Muscle layer of duodenum (tissue), 2 donors: Measurements from ENCODE around the gene DCBLD1.

Experiments
- H3K27ac ChIP-seq: one replicate; pipeline ENCODE4 v1.7.0; 2013; ENCODE audit warnings: mild to moderate bottlenecking, low read length
- H3K27me3 ChIP-seq: one replicate; pipeline ENCODE4 v1.7.0; 2013; ENCODE audit warnings: low read depth, mild to moderate bottlenecking, control low read depth, low read length
- H3K36me3 ChIP-seq, 2 donors: one replicate each; pipeline ENCODE4 v1.7.0; 2013; ENCODE audit warnings: low read length in 2 of 2, control low read depth in 1 of 2, mild to moderate bottlenecking in 1 of 2; ENCODE audit not compliant: insufficient read depth in 2 of 2, control insufficient read depth in 1 of 2
- H3K4me1 ChIP-seq, 2 donors: one replicate each; pipeline ENCODE4 v1.7.0; 2013; ENCODE audit warnings: low read length in 2 of 2, mild to moderate bottlenecking in 2 of 2, control low read depth in 1 of 2, moderate library complexity in 1 of 2; ENCODE audit not compliant: insufficient read depth in 2 of 2, control insufficient read depth in 1 of 2
- H3K4me3 ChIP-seq, 2 donors: one replicate each; pipeline ENCODE4 v1.7.0; 2013; ENCODE audit warnings: low read length in 2 of 2, low read depth in 1 of 2, mild to moderate bottlenecking in 1 of 2
- H3K9me3 ChIP-seq, 2 donors: one replicate each; pipeline ENCODE4 v1.7.0; 2013; ENCODE audit warnings: low read length in 2 of 2, control low read depth in 1 of 2, mild to moderate bottlenecking in 1 of 2; ENCODE audit not compliant: control insufficient read depth in 1 of 2
- donor health status: healthy.

DCBLD1 gene

DNA sequence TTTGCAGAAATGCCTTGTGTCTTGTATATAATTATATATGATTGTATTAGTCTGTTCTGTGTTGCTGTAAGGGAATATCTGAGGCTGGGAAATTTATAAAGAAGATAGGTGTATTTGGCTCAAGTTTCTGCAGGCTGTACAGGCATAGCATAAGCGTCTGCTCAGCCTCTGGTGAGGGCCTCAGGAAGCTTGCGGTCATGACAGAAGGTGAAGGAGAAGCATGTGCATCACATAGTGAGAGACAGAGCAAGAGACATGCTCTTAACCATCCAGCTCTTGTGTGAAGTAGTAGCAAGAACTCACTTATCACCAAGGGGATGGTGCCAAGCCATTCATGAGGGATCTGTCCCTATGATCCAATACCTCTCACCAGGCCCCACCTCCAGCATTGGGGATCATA lies 6.5 kb downstream of the DCBLD1 start:
- Histone ChIP-seq H3K36me3 (no peaks in the 10 kb centered on the region), H3K27me3 (no peaks in the 10 kb centered on the region), H3K4me3 (no peak overlapping the region), H3K27ac (no peak overlapping the region), H3K9me3 (no peaks in the 10 kb centered on the region), H3K4me1 (peaks cover 0 to 2% of the 10 kb centered on the region in 2 donors)

DNA sequence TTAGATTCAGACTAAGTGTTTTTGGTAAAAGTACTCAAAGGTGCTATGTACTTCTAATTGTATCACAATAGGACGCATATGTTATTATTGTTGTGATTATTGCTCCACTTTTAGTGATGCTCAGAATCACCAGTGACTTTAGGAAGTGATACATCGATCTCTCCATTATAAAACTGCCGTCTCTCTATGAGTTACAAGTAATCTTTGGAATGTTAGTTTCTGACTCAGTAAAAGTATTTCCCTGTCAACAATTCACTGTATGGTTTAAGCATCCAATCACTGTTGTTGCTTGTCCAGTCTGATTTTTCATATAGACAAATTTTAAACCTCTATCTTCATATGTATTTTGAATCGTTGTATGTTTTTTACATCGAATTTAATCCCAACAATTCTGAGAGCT lies 9.4 kb downstream of the DCBLD1 start:
- H3K4me1 ChIP-seq = peaks cover 5 to 9% of the 10 kb centered on the region in 2 donors
- H3K4me3 ChIP-seq = no peak overlapping the region
- H3K27ac ChIP-seq = no peak overlapping the region
- H3K9me3 ChIP-seq = no peaks in the 10 kb centered on the region
- H3K27me3 ChIP-seq = no peaks in the 10 kb centered on the region
- no peaks in the 10 kb centered on the region for H3K36me3 ChIP-seq

DNA sequence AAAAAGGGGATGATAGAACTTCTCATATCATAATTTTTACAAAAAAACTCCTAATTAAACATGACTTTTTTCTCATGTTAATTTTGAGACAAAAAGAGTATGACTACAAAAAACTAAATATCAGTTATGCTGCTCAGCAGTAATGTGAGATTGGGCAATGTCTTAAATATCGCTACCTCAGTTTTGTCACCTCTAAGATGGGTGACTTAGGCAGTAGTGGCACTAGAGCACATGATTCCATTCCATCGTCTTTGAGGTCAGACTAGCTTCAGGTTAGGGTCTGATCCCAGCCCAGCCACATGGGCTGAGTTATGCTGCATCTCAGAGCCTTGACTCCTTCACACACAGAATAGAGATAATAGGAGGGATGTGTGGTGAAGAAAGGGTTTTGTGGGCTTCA lies 11.0 kb downstream of the DCBLD1 start:
- Histone ChIP-seq H3K9me3 (no peaks in the 10 kb centered on the region), H3K4me3 (no peak overlapping the region), H3K36me3 (no peaks in the 10 kb centered on the region), H3K4me1 (peaks cover 5 to 9% of the 10 kb centered on the region in 2 donors), H3K27ac (no peak overlapping the region), H3K27me3 (no peaks in the 10 kb centered on the region)

DNA sequence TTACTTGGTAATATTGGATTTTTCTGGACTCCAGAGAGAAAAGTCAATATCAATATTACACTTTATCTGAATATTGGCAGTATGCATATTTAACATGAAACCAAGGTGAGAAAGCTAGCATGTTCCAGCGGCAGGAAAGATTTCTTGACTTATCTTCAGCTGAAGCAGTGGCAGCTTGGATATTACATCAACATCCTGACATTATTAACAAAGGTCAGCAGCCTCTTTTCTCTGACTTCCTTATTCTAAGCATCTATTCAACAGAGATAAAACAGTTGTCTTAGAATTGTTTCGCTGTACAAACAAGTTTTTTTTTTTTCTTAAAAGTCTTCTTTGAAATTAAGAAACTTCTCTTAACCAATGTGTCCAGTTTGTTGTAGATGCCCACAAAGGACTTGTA lies 11.8 kb downstream of the DCBLD1 start:
- Histone ChIP-seq H3K4me3 (no peak overlapping the region), H3K27me3 (no peaks in the 10 kb centered on the region), H3K9me3 (no peaks in the 10 kb centered on the region), H3K36me3 (no peaks in the 10 kb centered on the region), H3K4me1 (peaks cover 5 to 9% of the 10 kb centered on the region in 2 donors), H3K27ac (peak overlapping the region; percentile 17)

DNA sequence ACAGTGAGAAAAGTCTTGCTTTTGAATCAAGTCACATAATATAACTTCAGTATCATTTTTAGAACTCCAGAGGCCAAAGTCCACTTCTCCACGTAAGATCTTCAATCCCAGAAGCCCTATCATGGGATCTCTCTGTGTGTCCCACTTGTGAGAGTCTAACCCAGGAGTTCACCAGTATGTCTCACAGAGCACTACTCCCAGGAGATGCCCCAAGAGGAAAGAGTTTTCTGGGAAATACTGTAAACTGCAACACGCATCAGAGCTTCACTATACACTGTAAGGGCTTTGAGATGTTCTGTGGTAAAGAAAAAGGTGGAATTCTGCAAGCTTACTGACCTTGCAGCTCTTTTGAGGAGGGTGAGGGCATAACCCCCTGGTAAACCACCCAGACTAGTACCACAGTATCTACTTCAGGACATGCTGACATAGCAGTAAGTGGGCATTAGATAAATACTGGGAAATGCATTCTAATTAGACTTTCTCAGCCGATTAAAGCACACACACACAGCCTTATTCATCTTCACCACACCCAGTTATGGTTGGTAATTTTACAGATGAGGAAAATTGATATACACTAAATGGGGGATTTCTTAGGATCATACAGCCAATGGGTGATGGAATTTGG lies 12.3 kb downstream of the DCBLD1 start:
- H3K27me3 ChIP-seq = no peaks in the 10 kb centered on the region
- no peak overlapping the region for H3K4me3 ChIP-seq
- no peaks in the 10 kb centered on the region for H3K36me3 ChIP-seq
- peak overlapping the region; percentile 17 for H3K27ac ChIP-seq
- H3K4me1 ChIP-seq = peaks cover 5 to 9% of the 10 kb centered on the region in 2 donors
- no peaks in the 10 kb centered on the region for H3K9me3 ChIP-seq

DNA sequence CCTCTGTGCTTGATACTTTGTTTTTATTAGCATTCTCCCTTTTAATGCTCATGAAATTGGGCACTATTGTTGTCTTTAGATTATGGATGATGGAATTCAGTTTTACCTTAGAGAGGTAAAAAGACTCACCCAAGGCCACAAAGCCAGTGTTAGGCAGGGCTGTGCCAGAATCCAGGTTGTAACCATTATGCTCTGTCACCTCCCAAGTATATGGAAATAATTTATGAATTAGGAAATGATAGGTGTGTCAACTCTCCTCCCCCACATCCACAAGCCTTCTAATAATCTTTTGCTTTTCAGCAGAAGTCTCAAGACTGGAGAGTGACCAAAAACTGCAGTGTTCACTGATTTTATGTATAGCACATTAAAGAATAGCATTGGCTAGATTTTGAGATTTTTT lies 13.0 kb downstream of the DCBLD1 start:
- Histone ChIP-seq H3K4me1 (peaks cover 5 to 9% of the 10 kb centered on the region in 2 donors), H3K36me3 (no peaks in the 10 kb centered on the region), H3K9me3 (no peaks in the 10 kb centered on the region), H3K27ac (no peak overlapping the region), H3K27me3 (no peaks in the 10 kb centered on the region), H3K4me3 (no peak overlapping the region)

DNA sequence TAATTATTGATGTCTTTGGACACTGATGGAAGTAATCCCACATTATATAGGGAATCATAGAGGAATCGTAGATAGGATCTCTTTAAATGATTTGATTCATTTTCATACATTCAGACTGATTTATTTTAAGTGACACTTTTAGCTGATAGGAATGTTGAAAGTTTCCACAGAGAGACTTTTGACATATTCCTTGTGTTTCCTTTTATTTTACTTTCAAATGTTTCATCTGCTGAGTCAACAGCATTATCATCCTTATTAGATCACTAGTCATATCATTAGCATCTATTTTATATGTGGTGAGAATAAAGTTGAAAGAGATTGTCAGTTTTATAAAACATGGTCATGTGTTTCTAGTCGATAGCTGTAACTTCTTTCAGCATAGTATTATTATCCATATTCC lies 13.4 kb downstream of the DCBLD1 start:
- Histone ChIP-seq H3K4me1 (peaks cover 5 to 9% of the 10 kb centered on the region in 2 donors), H3K27me3 (no peaks in the 10 kb centered on the region), H3K27ac (no peak overlapping the region), H3K36me3 (no peaks in the 10 kb centered on the region), H3K9me3 (no peaks in the 10 kb centered on the region), H3K4me3 (no peak overlapping the region)

DNA sequence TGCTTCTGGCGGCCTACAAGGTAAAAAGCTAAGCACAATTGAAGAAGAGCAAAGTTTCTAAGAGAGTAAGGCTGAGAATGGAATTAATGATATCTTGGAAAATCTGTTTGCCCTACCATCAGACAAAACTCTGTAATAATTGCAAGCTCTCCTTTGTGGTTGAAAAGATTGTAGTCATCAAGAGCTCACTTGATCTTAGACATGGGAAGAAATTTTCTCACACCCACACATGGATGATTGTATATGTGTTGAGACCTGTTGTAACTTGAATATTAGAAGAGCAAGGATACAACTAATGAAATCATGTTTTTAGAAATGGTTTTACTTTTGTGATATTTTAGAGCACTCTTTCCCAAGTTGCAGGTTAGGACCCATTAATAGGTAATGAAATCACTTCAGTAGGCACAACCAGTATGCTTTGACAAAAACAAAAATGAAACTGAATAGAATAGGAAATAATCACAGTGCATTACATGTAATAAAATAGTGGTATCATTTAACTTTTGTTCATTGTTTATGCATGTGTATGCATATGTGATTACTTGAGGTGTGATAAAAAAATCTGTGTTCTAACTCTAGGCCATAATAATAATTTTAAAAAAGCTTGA lies 14.0 kb downstream of the DCBLD1 start:
- Histone ChIP-seq H3K27me3 (no peaks in the 10 kb centered on the region), H3K36me3 (no peaks in the 10 kb centered on the region), H3K4me1 (peaks cover 5 to 9% of the 10 kb centered on the region in 2 donors), H3K9me3 (no peaks in the 10 kb centered on the region), H3K27ac (no peak overlapping the region), H3K4me3 (no peak overlapping the region)

DNA sequence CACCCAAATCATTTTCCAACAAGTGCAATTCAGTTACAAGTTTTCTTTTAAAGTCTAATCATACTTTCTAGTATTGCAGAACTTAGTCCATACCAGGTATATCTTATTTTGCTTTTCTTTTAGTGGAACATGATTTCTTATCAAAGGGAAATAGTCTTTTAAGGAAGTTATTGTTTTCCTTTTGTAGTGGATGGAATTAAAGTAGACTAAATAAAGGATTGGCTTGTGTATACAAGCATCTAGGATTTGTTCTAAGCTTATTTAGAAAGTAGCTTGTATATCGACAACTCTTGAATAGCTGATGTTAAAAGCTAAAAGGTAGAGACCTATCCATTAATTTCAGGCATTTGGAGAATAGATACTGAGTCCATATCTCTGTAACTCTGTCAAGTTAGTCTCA lies 14.8 kb downstream of the DCBLD1 start:
- H3K4me1 ChIP-seq = peaks cover 5 to 9% of the 10 kb centered on the region in 2 donors
- H3K4me3 ChIP-seq = no peak overlapping the region
- no peaks in the 10 kb centered on the region for H3K9me3 ChIP-seq
- no peaks in the 10 kb centered on the region for H3K36me3 ChIP-seq
- no peaks in the 10 kb centered on the region for H3K27me3 ChIP-seq
- H3K27ac ChIP-seq = no peak overlapping the region

DNA sequence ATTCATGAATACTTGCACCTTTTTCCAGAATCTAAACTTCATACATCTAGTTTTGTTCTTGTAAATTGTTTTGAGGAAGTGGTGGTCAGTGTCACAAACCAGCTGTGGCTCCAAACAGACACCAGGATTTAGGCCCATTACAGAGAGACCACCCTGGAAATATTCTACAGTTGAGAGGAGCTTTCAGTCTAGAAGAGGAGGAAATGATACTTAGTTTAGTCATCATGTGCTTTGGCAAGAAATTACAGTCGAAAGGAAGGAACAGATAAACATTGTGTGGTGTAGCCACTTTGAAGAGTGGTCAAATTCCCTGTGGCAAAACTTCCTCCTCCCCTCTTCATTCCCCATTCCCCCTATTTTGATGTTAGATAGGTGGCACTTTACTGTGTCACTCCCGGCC lies 15.7 kb downstream of the DCBLD1 start:
- H3K27ac ChIP-seq = peak overlapping the region; percentile 19
- H3K36me3 ChIP-seq = no peaks in the 10 kb centered on the region
- no peak overlapping the region for H3K4me3 ChIP-seq
- H3K27me3 ChIP-seq = no peaks in the 10 kb centered on the region
- H3K4me1 ChIP-seq = peaks cover 5 to 9% of the 10 kb centered on the region in 2 donors
- no peaks in the 10 kb centered on the region for H3K9me3 ChIP-seq

DNA sequence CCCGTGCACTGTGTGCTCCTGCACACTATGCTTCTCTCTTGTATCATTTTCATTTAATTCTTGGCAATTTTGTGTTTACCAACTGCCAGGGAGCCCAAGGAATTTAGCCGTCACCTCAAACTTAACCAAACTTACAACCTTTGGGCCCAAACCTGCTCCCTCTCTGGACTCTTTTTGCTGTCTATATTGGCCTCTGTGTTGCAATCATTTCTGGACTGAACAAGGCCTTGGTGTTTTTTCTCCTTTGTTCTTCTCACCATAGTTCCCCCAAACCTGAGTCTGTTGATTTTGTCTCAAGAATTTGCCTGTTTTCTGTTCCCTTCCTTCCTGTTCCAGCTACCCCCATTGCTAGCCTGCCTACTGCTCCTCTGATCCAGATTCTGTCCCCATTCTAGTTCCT lies 19.2 kb downstream of the DCBLD1 start:
- peaks cover 0 to 5% of the 10 kb centered on the region in 2 donors for H3K4me1 ChIP-seq
- no peak overlapping the region for H3K27ac ChIP-seq
- no peaks in the 10 kb centered on the region for H3K36me3 ChIP-seq
- no peak overlapping the region for H3K4me3 ChIP-seq
- H3K9me3 ChIP-seq = no peaks in the 10 kb centered on the region
- H3K27me3 ChIP-seq = no peaks in the 10 kb centered on the region

DNA sequence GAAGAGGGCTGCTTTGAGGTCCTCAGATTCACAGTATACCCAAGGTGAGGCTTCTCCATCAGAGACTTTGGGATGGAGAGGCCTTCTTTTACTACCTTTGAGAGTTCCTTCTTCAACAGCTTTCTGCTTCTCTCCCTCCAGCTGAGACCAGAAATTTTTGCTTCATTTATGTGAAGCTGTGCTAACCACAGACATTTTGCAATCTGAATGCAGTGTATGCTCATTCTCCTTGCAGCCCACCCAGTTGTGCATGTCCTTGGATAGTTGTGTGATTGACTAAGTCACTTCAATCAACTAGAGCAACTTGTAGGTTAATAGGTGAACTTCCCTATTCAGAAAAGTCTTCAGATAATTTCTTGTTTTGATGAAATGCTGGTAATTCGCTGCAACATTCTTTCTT lies 20.1 kb downstream of the DCBLD1 start:
- H3K27me3 ChIP-seq = no peaks in the 10 kb centered on the region

More for the DNA sequence above, 20.1 kb downstream of the DCBLD1 start:
- peaks cover 0 to 5% of the 10 kb centered on the region in 2 donors for H3K4me1 ChIP-seq
- no peak overlapping the region for H3K4me3 ChIP-seq
- no peaks in the 10 kb centered on the region for H3K36me3 ChIP-seq
- no peak overlapping the region for H3K27ac ChIP-seq
- H3K9me3 ChIP-seq = no peaks in the 10 kb centered on the region
